HepG2 (cell line): Measurements from ENCODE around the gene ARL3. TPM values are rescaled to one million over a fixed set of nuclear protein-coding genes. Genes with fewer than 3 reads are reported as not detected.

Experiments used
- AHR ChIP-seq: IDR thresholded peaks from 2 replicates; pipeline ENCODE4 v1.6.1; 2018; ENCODE audit warnings: missing genetic modification reagents, missing compliant biosample characterization
- ATF1 ChIP-seq: IDR thresholded peaks from 2 replicates; pipeline ENCODE4 v1.6.1; 2016; ENCODE audit warnings: mild to moderate bottlenecking, control low read depth
- BHLHE40 ChIP-seq: IDR thresholded peaks from 2 replicates; pipeline ENCODE4 v1.6.1; 2011; ENCODE audit warnings: low read length, improper control_type of control experiment
- CERS6 ChIP-seq: sonication (generic); formaldehyde crosslinking; IDR thresholded peaks from 2 replicates; pipeline ENCODE4 v1.5.0; 2020; ENCODE audit warnings: missing genetic modification reagents
- DR1 ChIP-seq: sonication (generic); formaldehyde crosslinking; IDR thresholded peaks from 2 replicates; pipeline ENCODE4 v1.8.0; 2021; ENCODE audit warnings: mild to moderate bottlenecking, missing genetic modification reagents, inconsistent platforms
- GATA4 ChIP-seq: sonication (generic); IDR thresholded peaks from 2 replicates; pipeline ENCODE4 v1.6.1; 2016; ENCODE audit warnings: antibody characterized with exemption, low read depth, borderline replicate concordance
- HDAC6 ChIP-seq: fragments of 200-600 bp; sonication (generic); IDR thresholded peaks from 2 replicates; pipeline ENCODE4 v1.7.0; 2017; ENCODE audit warnings: mild to moderate bottlenecking, antibody characterized with exemption, low read length, low read depth
- JUN ChIP-seq: sonication (generic); formaldehyde crosslinking; IDR thresholded peaks from 2 replicates; pipeline ENCODE4 v1.4.0; 2020; ENCODE audit warnings: mild to moderate bottlenecking, missing genetic modification reagents
- KDM1A ChIP-seq: IDR thresholded peaks from 2 replicates; pipeline ENCODE4 v1.6.1; 2016; ENCODE audit warnings: missing compliant biosample characterization
- NAIF1 ChIP-seq: sonication (generic); formaldehyde crosslinking; IDR thresholded peaks from 2 replicates; pipeline ENCODE4 v1.5.0; 2020; ENCODE audit warnings: mild to moderate bottlenecking, missing genetic modification reagents, borderline replicate concordance
- PRDM4 ChIP-seq: sonication (generic); formaldehyde crosslinking; IDR thresholded peaks from 2 replicates; pipeline ENCODE4 v1.9.0; 2021; ENCODE audit warnings: missing genetic modification reagents, borderline replicate concordance
- SALL2 ChIP-seq: sonication (generic); formaldehyde crosslinking; IDR thresholded peaks from 2 replicates; pipeline ENCODE4 v1.8.1; 2023; ENCODE audit warnings: mild to moderate bottlenecking, missing genetic modification reagents, inconsistent platforms
- SKI ChIP-seq: fragments of 450-650 bp; IDR thresholded peaks from one replicate; pipeline ENCODE4 v1.6.1; 2018; ENCODE audit warnings: mild to moderate bottlenecking; ENCODE audit not compliant: partially characterized antibody
- SOX6 ChIP-seq, 2 experiments: fragments of 450-650 bp in 1 of 2; sonication (generic) in 1 of 2; formaldehyde crosslinking in 1 of 2; IDR thresholded peaks; 2 replicates each; pipeline versions ENCODE4 v1.4.0 to v1.6.1; 2017 to 2020; ENCODE audit warnings: antibody characterized with exemption in 1 of 2, mild to moderate bottlenecking in 1 of 2, missing genetic modification reagents in 1 of 2
- ZBTB8A ChIP-seq: sonication (generic); formaldehyde crosslinking; IDR thresholded peaks from 2 replicates; pipeline ENCODE4 v1.4.0; 2020; ENCODE audit warnings: mild to moderate bottlenecking, low read depth, missing genetic modification reagents, borderline replicate concordance
- ZC3H13 ChIP-seq: sonication (generic); formaldehyde crosslinking; IDR thresholded peaks from 2 replicates; pipeline ENCODE4 v1.8.1; 2023; ENCODE audit warnings: mild to moderate bottlenecking, missing genetic modification reagents, moderate library complexity
- ZNF335 ChIP-seq: sonication (generic); formaldehyde crosslinking; IDR thresholded peaks from 2 replicates; pipeline ENCODE4 v1.4.0; 2020; ENCODE audit warnings: missing genetic modification reagents
- ZNF354B ChIP-seq: sonication (generic); formaldehyde crosslinking; IDR thresholded peaks from 2 replicates; pipeline ENCODE4 v1.8.0; 2022; ENCODE audit warnings: mild to moderate bottlenecking, missing genetic modification reagents
- ZNF550 ChIP-seq: sonication (generic); formaldehyde crosslinking; IDR thresholded peaks from 2 replicates; pipeline ENCODE4 v1.4.0; 2020; ENCODE audit warnings: mild to moderate bottlenecking, missing genetic modification reagents, borderline replicate concordance
- ZNF710 ChIP-seq: sonication (generic); formaldehyde crosslinking; IDR thresholded peaks from 2 replicates; pipeline ENCODE4 v1.5.0; 2020; ENCODE audit warnings: mild to moderate bottlenecking, missing genetic modification reagents, borderline replicate concordance
- ZNF891 ChIP-seq: sonication (generic); formaldehyde crosslinking; IDR thresholded peaks from 2 replicates; pipeline ENCODE4 v1.5.0; 2020; ENCODE audit warnings: mild to moderate bottlenecking, missing genetic modification reagents
- polyA plus RNA-seq, 8 experiments: library from polyadenylated mRNA; depleted of rRNA in 3 of 8; stranded (reverse) in 7 of 8; unstranded in 1 of 8; fragments of >200 nt; fragmentation: Illumina TruSeq in 4 of 8; extraction: Trizol in 4 of 8; gene quantifications; 2 replicates each; pipeline versions ENCODE4 v1.2.1 to v1.2.3, GENCODE V29; 2011 to 2016; ENCODE audit warnings: low read depth in 4 of 8, missing spikeins in 1 of 8, mixed read lengths in 1 of 8; ENCODE audit not compliant: insufficient read depth in 1 of 8
- total RNA-seq, 5 experiments: library from RNA; depleted of rRNA; stranded (reverse); fragments of >200 nt; fragmentation: Illumina TruSeq; extraction: Trizol; gene quantifications; 2 replicates each; pipeline ENCODE4 v1.2.3, GENCODE V29; 2016; ENCODE audit warnings: low read depth in 1 of 5
- TF ChIP-seq, protein P1 (sequence below): sonication (generic); formaldehyde crosslinking; IDR thresholded peaks from 2 replicates; pipeline ENCODE4 v1.5.0; 2020; ENCODE audit warnings: missing genetic modification reagents

Gene ARL3
- total and polyA plus RNA-seq, 2 of the 13 experiments (the other 11 are each of a cell fraction or from before 2014, with no cell fraction given): 5.2 to 6.6 TPM

DNA sequence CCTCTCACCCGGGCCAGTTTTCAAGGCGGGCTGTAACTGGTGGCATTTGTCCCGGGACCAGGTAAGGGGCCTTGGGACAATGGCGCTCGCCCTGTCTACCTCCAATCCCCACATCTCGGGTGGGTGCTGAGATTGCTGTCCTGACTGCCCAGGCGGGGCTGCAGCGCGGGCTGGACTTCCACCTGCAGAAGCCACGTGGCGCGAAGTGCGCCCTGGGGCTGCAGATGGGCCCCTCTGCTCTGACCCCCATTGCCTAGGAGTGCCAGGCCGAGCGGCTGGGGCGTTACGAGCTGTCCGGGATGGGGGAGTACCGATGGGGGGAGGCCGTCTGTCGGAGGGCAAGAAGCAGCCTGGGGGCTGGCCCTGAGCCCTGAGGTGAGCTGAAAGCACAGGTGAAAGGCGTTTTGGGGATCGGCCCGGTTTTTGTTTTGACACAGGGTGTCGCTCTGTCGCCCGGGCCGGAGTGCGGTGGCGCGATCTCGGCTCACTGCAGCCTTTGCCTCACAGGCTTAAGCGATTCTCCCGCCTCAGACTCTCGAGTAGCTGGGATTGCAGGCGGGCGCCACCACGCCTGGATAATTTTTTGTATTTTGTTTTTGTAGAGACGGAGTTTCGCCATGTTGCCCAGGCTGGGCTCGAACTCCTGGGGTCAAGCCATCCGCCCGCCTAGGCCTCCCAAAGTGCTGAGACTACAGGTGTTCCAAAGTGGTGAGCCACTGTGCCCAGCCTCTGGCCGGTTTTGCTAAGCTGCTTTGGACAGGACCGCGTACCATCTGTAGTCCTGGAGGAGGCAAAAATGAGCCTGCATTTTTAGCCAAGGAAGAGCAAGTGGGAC lies 641 bp upstream of the ARL3 start, which contains the start of gene SFXN2 (continued):
- TF ChIP-seq, protein P1, sequence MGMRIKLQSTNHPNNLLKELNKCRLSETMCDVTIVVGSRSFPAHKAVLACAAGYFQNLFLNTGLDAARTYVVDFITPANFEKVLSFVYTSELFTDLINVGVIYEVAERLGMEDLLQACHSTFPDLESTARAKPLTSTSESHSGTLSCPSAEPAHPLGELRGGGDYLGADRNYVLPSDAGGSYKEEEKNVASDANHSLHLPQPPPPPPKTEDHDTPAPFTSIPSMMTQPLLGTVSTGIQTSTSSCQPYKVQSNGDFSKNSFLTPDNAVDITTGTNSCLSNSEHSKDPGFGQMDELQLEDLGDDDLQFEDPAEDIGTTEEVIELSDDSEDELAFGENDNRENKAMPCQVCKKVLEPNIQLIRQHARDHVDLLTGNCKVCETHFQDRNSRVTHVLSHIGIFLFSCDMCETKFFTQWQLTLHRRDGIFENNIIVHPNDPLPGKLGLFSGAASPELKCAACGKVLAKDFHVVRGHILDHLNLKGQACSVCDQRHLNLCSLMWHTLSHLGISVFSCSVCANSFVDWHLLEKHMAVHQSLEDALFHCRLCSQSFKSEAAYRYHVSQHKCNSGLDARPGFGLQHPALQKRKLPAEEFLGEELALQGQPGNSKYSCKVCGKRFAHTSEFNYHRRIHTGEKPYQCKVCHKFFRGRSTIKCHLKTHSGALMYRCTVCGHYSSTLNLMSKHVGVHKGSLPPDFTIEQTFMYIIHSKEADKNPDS (CRISPR knock-in tag): no peak
- no peak for TF ChIP-seq SKI
- TF ChIP-seq AHR (CRISPR knock-in tag): no peak
- no peak for TF ChIP-seq PRDM4 (CRISPR knock-in tag)
- TF ChIP-seq DR1: no peak
- 0 out of 2 replicates have a peak, but pooled peaks have one; percentile 31 for TF ChIP-seq ZBTB8A (CRISPR knock-in tag)
- no peak for TF ChIP-seq ZNF354B (CRISPR knock-in tag)
- no peak for TF ChIP-seq CERS6 (CRISPR knock-in tag)
- no peak for TF ChIP-seq SOX6 (IDR thresholded peaks at IDR 0.05)
- TF ChIP-seq SOX6 (CRISPR knock-in tag; IDR thresholded peaks at IDR 0.05): no peak
- 0 out of 2 replicates have a peak, but pooled peaks have one; percentile 46 for TF ChIP-seq SALL2 (CRISPR knock-in tag)
- no peak for TF ChIP-seq ATF1 (CRISPR knock-in tag)
- no peak for TF ChIP-seq ZNF550 (CRISPR knock-in tag)
- TF ChIP-seq ZNF891 (CRISPR knock-in tag): no peak; the same call in 1 of the 2 replicates
- TF ChIP-seq HDAC6: no peak
- no peak for TF ChIP-seq BHLHE40
- no peak for TF ChIP-seq GATA4
- peak; percentile 15; the same call in 1 of the 2 replicates for TF ChIP-seq ZNF335 (CRISPR knock-in tag)
- no peak for TF ChIP-seq JUN (CRISPR knock-in tag)
- no peak for TF ChIP-seq KDM1A
- TF ChIP-seq ZNF710: no peak
- no peak for TF ChIP-seq NAIF1 (CRISPR knock-in tag)
- TF ChIP-seq ZC3H13 (CRISPR knock-in tag): no peak
